Smooth muscle cell (in vitro differentiated cells): Measurements from ENCODE around the gene DTX2. TPM values are rescaled to one million over a fixed set of nuclear protein-coding genes. Genes with fewer than 3 reads are reported as not detected.
A peak's percentile ranks its signal among the peaks of the same experiment; 100 is the strongest.
"Not testable (repeated sequence)": the region's sequence is repeated elsewhere in the genome, so short reads cannot be mapped to it uniquely, and the experiment has no call there.

Experiments used
- DNase-seq: peaks from one replicate; lab custom pipeline; 2025; ENCODE audit not compliant: unreplicated experiment; lab: John Stamatoyannopoulos, UW
- H2AFZ ChIP-seq: fragments of 200-600 bp; sonication (generic); 2 replicates; pipeline ENCODE4 v1.6.0; 2016; ENCODE audit warnings: antibody characterized with exemption, low read depth, mild to moderate bottlenecking
- H3F3A ChIP-seq: fragments of 200-600 bp; sonication (generic); 2 replicates; pipeline ENCODE4 v1.6.0; 2017; ENCODE audit warnings: antibody characterized with exemption, low read depth
- H3K27ac ChIP-seq: fragments of 200-600 bp; sonication (generic); 2 replicates; pipeline ENCODE4 v1.5.1; 2016; ENCODE audit warnings: low read depth, mild to moderate bottlenecking
- H3K27me3 ChIP-seq: fragments of 200-600 bp; sonication (generic); 2 replicates; pipeline ENCODE4 v1.6.1; 2016; ENCODE audit warnings: low read depth, mild to moderate bottlenecking
- H3K36me3 ChIP-seq: fragments of 200-600 bp; sonication (generic); 2 replicates; pipeline ENCODE4 v1.5.1; 2016; ENCODE audit warnings: low read depth
- H3K4me1 ChIP-seq: fragments of 200-600 bp; sonication (generic); 2 replicates; pipeline ENCODE4 v1.5.1; 2016; ENCODE audit warnings: low read depth
- H3K4me2 ChIP-seq: fragments of 200-600 bp; sonication (generic); 2 replicates; pipeline ENCODE4 v1.6.0; 2016; ENCODE audit warnings: mild to moderate bottlenecking
- H3K4me3 ChIP-seq: fragments of 200-600 bp; sonication (generic); 2 replicates; pipeline ENCODE4 v1.5.1; 2016; ENCODE audit warnings: mild to moderate bottlenecking
- H3K79me2 ChIP-seq: fragments of 200-600 bp; sonication (generic); 2 replicates; pipeline ENCODE4 v1.6.0; 2016; ENCODE audit warnings: low read depth, mild to moderate bottlenecking
- H3K9ac ChIP-seq: fragments of 200-600 bp; sonication (generic); 2 replicates; pipeline ENCODE4 v1.6.0; 2016; ENCODE audit warnings: low read depth
- H3K9me3 ChIP-seq: fragments of 200-600 bp; sonication (generic); replicated peaks from 2 replicates; pipeline ENCODE4 v1.5.1; 2016; ENCODE audit warnings: low read depth
- H4K20me1 ChIP-seq: fragments of 200-600 bp; sonication (generic); 2 replicates; pipeline ENCODE4 v1.6.0; 2016; ENCODE audit warnings: low read depth
- WGBS: methylation state at CpG from one replicate; pipeline ENCODE4 v1.1.7; 2016; ENCODE audit warnings: low lambda C conversion rate; 5-methylcytosine and 5-hydroxymethylcytosine counted together
- polyA plus RNA-seq: library from polyadenylated mRNA; unstranded; fragments of >200 nt; fragmentation: Nextera tagmentation; extraction: Ambion mirVana; gene quantifications from 2 replicates; pipeline ENCODE4 v1.2.1, GENCODE V29; 2016
- total RNA-seq: library from RNA; depleted of rRNA; stranded (reverse); fragments of >200 nt; gene quantifications from 2 replicates; pipeline ENCODE4 v1.2.3, GENCODE V29; 2014
- TF ChIP-seq, protein P1 (sequence below): fragments of 200-600 bp; sonication (generic); IDR thresholded peaks from 2 replicates; pipeline ENCODE4 v1.5.1; 2017; ENCODE audit warnings: borderline replicate concordance, mild to moderate bottlenecking, antibody characterized with exemption; ENCODE audit not compliant: insufficient read depth, poor library complexity, severe bottlenecking

The DTX2 gene
- total and polyA plus RNA-seq, 2 experiments from 2014 or later = 9.8 to 12.5 TPM

DNA sequence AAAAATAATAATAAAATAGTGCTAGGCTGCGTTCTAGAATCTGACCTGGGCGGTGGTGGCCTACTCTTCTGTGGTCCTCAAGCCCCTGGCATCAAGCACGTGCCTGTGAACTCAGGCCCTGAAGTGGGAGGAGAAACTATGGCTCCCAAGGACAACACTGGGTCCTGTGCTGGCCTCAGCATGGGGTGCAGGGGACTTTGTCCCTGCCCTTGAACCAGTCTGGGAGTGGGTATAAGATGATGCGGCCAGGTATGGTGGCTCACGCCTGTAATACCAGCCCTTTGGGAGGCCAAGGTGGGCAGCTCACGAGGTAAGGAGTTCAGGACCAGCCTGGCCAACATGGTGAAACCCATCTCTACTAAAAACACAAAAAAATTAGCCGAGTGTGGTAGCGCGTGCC, 31.3 kb upstream of the DTX2 start:
- Histone ChIP-seq H4K20me1 (no peaks in the 10 kb centered on the region), H3K4me2 (no peak overlapping the region), H3K9ac (no peak overlapping the region), H3K27ac (no peak overlapping the region), H3K79me2 (no peaks in the 10 kb centered on the region), H2AFZ (no peak overlapping the region), H3F3A (no peaks in the 10 kb centered on the region), H3K9me3 (no peaks in the 10 kb centered on the region), H3K36me3 (no peaks in the 10 kb centered on the region), H3K4me1 (no peaks in the 10 kb centered on the region), H3K4me3 (no peak overlapping the region), H3K27me3 (no peaks in the 10 kb centered on the region)
- TF ChIP-seq, protein P1, sequence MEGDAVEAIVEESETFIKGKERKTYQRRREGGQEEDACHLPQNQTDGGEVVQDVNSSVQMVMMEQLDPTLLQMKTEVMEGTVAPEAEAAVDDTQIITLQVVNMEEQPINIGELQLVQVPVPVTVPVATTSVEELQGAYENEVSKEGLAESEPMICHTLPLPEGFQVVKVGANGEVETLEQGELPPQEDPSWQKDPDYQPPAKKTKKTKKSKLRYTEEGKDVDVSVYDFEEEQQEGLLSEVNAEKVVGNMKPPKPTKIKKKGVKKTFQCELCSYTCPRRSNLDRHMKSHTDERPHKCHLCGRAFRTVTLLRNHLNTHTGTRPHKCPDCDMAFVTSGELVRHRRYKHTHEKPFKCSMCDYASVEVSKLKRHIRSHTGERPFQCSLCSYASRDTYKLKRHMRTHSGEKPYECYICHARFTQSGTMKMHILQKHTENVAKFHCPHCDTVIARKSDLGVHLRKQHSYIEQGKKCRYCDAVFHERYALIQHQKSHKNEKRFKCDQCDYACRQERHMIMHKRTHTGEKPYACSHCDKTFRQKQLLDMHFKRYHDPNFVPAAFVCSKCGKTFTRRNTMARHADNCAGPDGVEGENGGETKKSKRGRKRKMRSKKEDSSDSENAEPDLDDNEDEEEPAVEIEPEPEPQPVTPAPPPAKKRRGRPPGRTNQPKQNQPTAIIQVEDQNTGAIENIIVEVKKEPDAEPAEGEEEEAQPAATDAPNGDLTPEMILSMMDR = no peak
- WGBS = 96% methylated on average over 9 of the region's 9 CpGs
- DNase-seq = no peak

DNA sequence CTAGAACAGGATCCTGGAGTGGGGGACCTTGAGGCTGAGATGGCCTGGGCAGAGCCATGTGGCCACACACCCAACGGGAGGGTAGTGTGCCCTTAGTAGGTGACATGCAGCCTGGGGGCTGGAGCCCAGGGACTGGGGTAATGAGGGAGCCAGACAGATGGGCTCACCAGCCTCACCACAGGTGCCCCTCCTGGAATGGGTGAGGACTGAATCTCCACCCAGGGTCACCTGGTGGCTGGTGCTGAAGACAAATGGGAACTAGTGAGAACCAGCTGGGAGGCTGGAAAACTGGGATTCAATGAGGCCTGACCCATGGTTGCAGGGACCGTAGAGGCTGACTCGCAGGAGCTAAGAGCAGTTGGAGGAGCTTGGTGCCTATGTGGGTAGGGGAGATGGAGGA, 30.7 kb upstream of the DTX2 start:
- H2AFZ ChIP-seq = no peak overlapping the region
- TF ChIP-seq, protein P1 = no peak
- no peak for DNase-seq
- no peaks in the 10 kb centered on the region for H3K79me2 ChIP-seq
- no peaks in the 10 kb centered on the region for H3K36me3 ChIP-seq
- H3F3A ChIP-seq = no peaks in the 10 kb centered on the region
- no peaks in the 10 kb centered on the region for H3K27me3 ChIP-seq
- H3K4me2 ChIP-seq = no peak overlapping the region
- 97% methylated on average over 3 of the region's 3 CpGs for WGBS
- H3K9ac ChIP-seq = no peak overlapping the region
- no peaks in the 10 kb centered on the region for H3K4me1 ChIP-seq
- H3K4me3 ChIP-seq = no peak overlapping the region
- no peaks in the 10 kb centered on the region for H4K20me1 ChIP-seq
- no peaks in the 10 kb centered on the region for H3K9me3 ChIP-seq
- H3K27ac ChIP-seq = no peak overlapping the region

DNA sequence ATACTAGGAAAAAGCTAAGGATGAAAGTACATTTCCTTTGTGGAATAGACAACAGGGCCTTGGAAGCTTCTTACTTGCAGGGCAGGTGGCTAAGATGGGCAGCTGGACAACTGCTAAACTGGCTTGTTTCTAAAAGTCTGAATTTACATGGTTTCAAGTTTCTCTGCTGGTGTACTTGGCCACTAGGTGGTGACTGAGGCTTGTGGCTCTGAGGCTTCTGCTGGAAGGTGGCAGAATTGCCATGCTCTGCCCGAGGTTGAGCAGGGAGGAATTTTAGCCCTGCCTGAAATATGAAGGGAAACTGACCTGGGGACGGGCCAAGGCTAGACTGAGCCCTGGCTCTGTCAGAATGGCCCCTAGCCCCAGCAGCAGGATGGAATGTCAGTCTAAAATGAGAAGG, 23.6 kb upstream of the DTX2 start:
- not testable (repeated sequence) for H2AFZ ChIP-seq, H3F3A ChIP-seq, DNase-seq, H3K4me3 ChIP-seq, H3K4me2 ChIP-seq, H3K9me3 ChIP-seq, H4K20me1 ChIP-seq, H3K27me3 ChIP-seq, H3K9ac ChIP-seq, H3K36me3 ChIP-seq, H3K4me1 ChIP-seq, H3K79me2 ChIP-seq
- TF ChIP-seq, protein P1 = peak; percentile 66
- H3K27ac ChIP-seq = peak overlapping the region; percentile 52
- WGBS = 35% methylated on average over 2 of the region's 2 CpGs

DNA sequence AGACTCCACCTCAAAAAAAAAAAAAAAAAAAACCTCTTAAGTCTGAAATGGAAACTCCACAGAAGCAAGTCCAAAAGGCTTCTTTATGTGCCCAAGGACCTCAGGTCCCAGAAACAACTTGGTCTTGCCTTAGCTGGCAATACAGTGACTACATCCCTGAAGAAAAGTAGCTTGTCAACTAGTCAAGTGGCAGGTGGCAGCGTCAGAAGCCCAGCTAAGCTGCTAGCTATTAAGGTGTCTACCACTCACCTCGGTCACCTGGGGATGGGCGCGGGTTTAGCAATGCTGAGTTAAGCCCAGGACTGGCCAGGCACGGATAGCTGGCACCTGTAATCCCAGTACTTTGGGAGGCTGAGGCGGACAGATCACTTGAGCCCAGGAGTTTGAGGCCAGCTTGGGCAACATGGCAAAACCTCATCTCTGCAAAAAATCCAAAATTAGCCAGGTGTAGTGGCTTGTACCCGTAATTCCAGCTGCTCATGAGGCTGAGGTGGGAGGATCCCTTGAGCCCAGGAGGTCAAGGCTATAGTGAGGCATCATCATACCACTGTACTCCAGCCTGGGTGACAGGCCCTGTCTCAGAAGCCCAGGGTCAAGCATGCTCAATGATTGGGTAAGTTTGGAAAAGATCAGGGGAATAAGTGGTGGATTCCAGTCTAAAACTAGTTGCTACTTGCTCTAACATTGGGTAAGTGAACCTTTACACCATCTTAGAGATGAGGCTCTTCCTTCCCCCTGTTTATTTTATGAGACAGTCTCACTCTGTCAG, 22.2 kb upstream of the DTX2 start:
- H3K9me3 ChIP-seq, H3K27ac ChIP-seq, H3K27me3 ChIP-seq, DNase-seq, H3F3A ChIP-seq, H3K36me3 ChIP-seq, H3K4me3 ChIP-seq, H4K20me1 ChIP-seq, H2AFZ ChIP-seq, H3K9ac ChIP-seq, H3K4me2 ChIP-seq, H3K4me1 ChIP-seq, H3K79me2 ChIP-seq: not testable (repeated sequence)
- 89% methylated on average over 5 of the region's 7 CpGs for WGBS

DNA sequence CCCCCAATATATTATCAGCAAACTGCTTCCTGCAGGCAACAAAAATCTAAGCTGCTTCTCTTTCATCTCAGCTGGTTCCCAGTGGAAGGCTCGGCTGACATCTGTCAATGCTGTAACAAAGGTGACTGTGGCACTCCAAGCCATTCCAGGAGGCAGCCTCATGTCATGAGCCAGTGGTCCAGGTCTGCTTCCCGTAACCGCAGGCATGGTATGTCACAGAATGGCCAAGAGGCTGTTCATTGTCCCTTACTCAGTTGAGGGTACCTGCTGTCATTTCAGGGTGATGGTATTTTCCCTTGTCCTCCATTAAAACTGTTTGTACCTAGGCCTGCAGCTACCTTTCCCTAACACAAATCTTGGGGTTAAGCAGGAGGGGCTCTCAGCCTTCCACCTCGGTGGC, 21.1 kb upstream of the DTX2 start:
- DNase-seq, H3F3A ChIP-seq, H2AFZ ChIP-seq, H3K4me3 ChIP-seq, H3K27me3 ChIP-seq, H4K20me1 ChIP-seq, H3K4me1 ChIP-seq, H3K9me3 ChIP-seq, H3K9ac ChIP-seq, H3K27ac ChIP-seq, H3K36me3 ChIP-seq, H3K79me2 ChIP-seq, H3K4me2 ChIP-seq: not testable (repeated sequence)
- WGBS = 91% methylated on average over 4 of the region's 4 CpGs

DNA sequence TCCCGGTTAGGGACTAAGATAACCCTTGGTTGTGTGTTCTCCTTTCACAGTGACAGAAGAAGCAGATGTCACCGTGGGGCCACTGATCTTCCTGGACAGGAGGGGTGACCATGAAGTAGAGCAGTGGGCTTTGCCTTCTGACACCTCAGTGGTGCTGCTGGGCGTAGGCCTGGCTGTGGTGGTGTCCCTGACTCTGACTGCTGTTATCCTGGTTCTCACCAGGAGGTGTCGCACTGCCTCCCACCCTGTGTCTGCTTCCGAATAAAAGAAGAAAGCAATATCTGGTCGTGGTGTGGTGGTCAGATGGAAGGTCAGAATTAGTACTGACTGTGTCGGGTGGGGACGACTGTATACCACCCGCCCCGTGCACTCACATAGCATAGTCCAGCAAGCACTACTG, 19.7 kb upstream of the DTX2 start:
- H3K27me3 ChIP-seq, H2AFZ ChIP-seq, H3K9ac ChIP-seq, H3K79me2 ChIP-seq, H3K36me3 ChIP-seq, H3K4me1 ChIP-seq, H3K4me3 ChIP-seq, DNase-seq, H3F3A ChIP-seq, H3K27ac ChIP-seq, H4K20me1 ChIP-seq, H3K9me3 ChIP-seq, H3K4me2 ChIP-seq: not testable (repeated sequence)
- WGBS = 50% methylated on average over 2 of the region's 10 CpGs
